H9 (cell line): ENCODE results near the gene TMEM86B. TPM values are rescaled to one million over a fixed set of nuclear protein-coding genes. Genes with fewer than 3 reads are reported as not detected.

Experiments
- DNase-seq: peaks from one replicate; pipeline ENCODE4 v3.0.0-alpha.2; 2017
- H2AFZ ChIP-seq: one replicate; pipeline ENCODE4 v1.6.1; 2013; ENCODE audit warnings: mild to moderate bottlenecking, low read length, control low read depth, moderate library complexity
- H2AK5ac ChIP-seq: 2 replicates; pipeline ENCODE4 v1.6.1; 2013; ENCODE audit warnings: low read length, control low read depth, mixed read lengths; ENCODE audit not compliant: insufficient read length
- H2BK120ac ChIP-seq: one replicate; pipeline ENCODE4 v1.6.1; 2013; ENCODE audit warnings: low read depth, mild to moderate bottlenecking, low read length, control low read depth, inconsistent platforms; ENCODE audit not compliant: poor library complexity, severe bottlenecking
- H2BK12ac ChIP-seq: 2 replicates; pipeline ENCODE4 v1.6.1; 2013; ENCODE audit warnings: low read length, control low read depth, mixed read lengths, low read depth; ENCODE audit not compliant: insufficient read length
- H2BK15ac ChIP-seq: 2 replicates; pipeline ENCODE4 v1.6.1; 2013; ENCODE audit warnings: low read depth, low read length, control low read depth
- H2BK20ac ChIP-seq: one replicate; pipeline ENCODE4 v1.6.1; 2013; ENCODE audit warnings: low read depth, mild to moderate bottlenecking, low read length, control low read depth, inconsistent platforms; ENCODE audit not compliant: poor library complexity, severe bottlenecking
- H2BK5ac ChIP-seq: 2 replicates; pipeline ENCODE4 v1.6.1; 2013; ENCODE audit warnings: low read length, control low read depth, mixed read lengths; ENCODE audit not compliant: insufficient read length
- H3K14ac ChIP-seq: 2 replicates; pipeline ENCODE4 v1.6.1; 2013; ENCODE audit warnings: low read length, control low read depth; ENCODE audit not compliant: insufficient read depth
- H3K18ac ChIP-seq: 2 replicates; pipeline ENCODE4 v1.6.1; 2013; ENCODE audit warnings: low read depth, mild to moderate bottlenecking, mixed read lengths, low read length, control low read depth; ENCODE audit not compliant: insufficient read length
- H3K23ac ChIP-seq: 2 replicates; pipeline ENCODE4 v1.6.1; 2013; ENCODE audit warnings: low read length, control low read depth, mixed read lengths, low read depth; ENCODE audit not compliant: insufficient read length
- H3K23me2 ChIP-seq: 2 replicates; pipeline ENCODE4 v1.6.1; 2013; ENCODE audit warnings: low read depth, mild to moderate bottlenecking, mixed read lengths, low read length, control low read depth; ENCODE audit not compliant: insufficient read length, poor library complexity, severe bottlenecking
- H3K27ac ChIP-seq: 2 replicates; pipeline ENCODE4 v1.5.1; 2013; ENCODE audit warnings: low read length, control low read depth, mixed read lengths, low read depth; ENCODE audit not compliant: insufficient read length
- H3K27me3 ChIP-seq: 2 replicates; pipeline ENCODE4 v1.6.1; 2013; ENCODE audit warnings: low read length, control low read depth, inconsistent platforms; ENCODE audit not compliant: insufficient read depth
- H3K4ac ChIP-seq: 2 replicates; pipeline ENCODE4 v1.6.1; 2013; ENCODE audit warnings: low read depth, mild to moderate bottlenecking, control low read depth, inconsistent platforms, low read length, moderate library complexity
- H3K4me1 ChIP-seq: 2 replicates; pipeline ENCODE4 v1.6.1; 2013; ENCODE audit warnings: low read length, control low read depth, inconsistent platforms; ENCODE audit not compliant: insufficient read depth
- H3K4me2 ChIP-seq: 2 replicates; pipeline ENCODE4 v1.6.1; 2013; ENCODE audit warnings: low read length, control low read depth, mixed read lengths; ENCODE audit not compliant: insufficient read length, insufficient read depth
- H3K56ac ChIP-seq: 2 replicates; pipeline ENCODE4 v1.6.1; 2013; ENCODE audit warnings: low read depth, mild to moderate bottlenecking, mixed read lengths, low read length, control low read depth; ENCODE audit not compliant: insufficient read length
- H3K79me1 ChIP-seq: 2 replicates; pipeline ENCODE4 v1.6.1; 2013; ENCODE audit warnings: low read depth, mild to moderate bottlenecking, moderate library complexity, low read length, control low read depth, inconsistent platforms; ENCODE audit not compliant: insufficient read depth, poor library complexity, severe bottlenecking
- H3K79me2 ChIP-seq: 2 replicates; pipeline ENCODE4 v1.6.1; 2013; ENCODE audit warnings: low read length, control low read depth, inconsistent platforms; ENCODE audit not compliant: insufficient read depth
- H3K9ac ChIP-seq: 2 replicates; pipeline ENCODE4 v1.6.1; 2013; ENCODE audit warnings: low read length, control low read depth, mixed read lengths; ENCODE audit not compliant: insufficient read length; ENCODE audit errors: extremely low read depth
- H3K9me3 ChIP-seq: one replicate; pipeline ENCODE4 v1.6.1; 2013; ENCODE audit warnings: low read depth, low read length, inconsistent platforms; ENCODE audit not compliant: control insufficient read depth
- H3T11ph ChIP-seq: one replicate; pipeline ENCODE4 v1.6.1; 2013; ENCODE audit warnings: mild to moderate bottlenecking, low read length, control low read depth, inconsistent platforms
- H4K20me1 ChIP-seq: one replicate; pipeline ENCODE4 v1.6.1; 2013; ENCODE audit not compliant: control insufficient read depth, insufficient read length, insufficient read depth
- H4K5ac ChIP-seq: 2 replicates; pipeline ENCODE4 v1.6.1; 2013; ENCODE audit warnings: low read depth, mild to moderate bottlenecking, mixed read lengths, low read length, control low read depth; ENCODE audit not compliant: insufficient read length
- H4K8ac ChIP-seq: replicated peaks from 2 replicates; pipeline ENCODE4 v1.6.1; 2013; ENCODE audit warnings: low read length, control low read depth, mixed read lengths, low read depth; ENCODE audit not compliant: insufficient read length
- H4K91ac ChIP-seq: 2 replicates; pipeline ENCODE4 v1.6.1; 2013; ENCODE audit warnings: low read depth, mild to moderate bottlenecking, moderate library complexity, mixed read lengths, low read length, control low read depth; ENCODE audit not compliant: insufficient read length
- H3K27ac Mint-ChIP-seq, 3 experiments: 2 replicates in 2 of 3; 3 replicates in 1 of 3; pipeline ENCODE4 v1.8.0; 2020 to 2021; ENCODE audit warnings: mixed read lengths in 3 of 3, mild to moderate bottlenecking in 1 of 3, moderate library complexity in 1 of 3
- H3K27me3 Mint-ChIP-seq: 2 replicates; pipeline ENCODE4 v1.8.0; 2021; ENCODE audit warnings: low read depth, mild to moderate bottlenecking, moderate library complexity, mixed read lengths
- H3K36me3 Mint-ChIP-seq, 3 experiments: 2 replicates in 2 of 3; 3 replicates in 1 of 3; pipeline ENCODE4 v1.8.0; 2020 to 2021; ENCODE audit warnings: low read depth in 3 of 3, mixed read lengths in 3 of 3; ENCODE audit not compliant: insufficient read depth in 1 of 3
- H3K4me1 Mint-ChIP-seq, 2 experiments: 2 replicates each; pipeline ENCODE4 v1.8.0; 2020; ENCODE audit warnings: mixed read lengths in 2 of 2
- H3K4me3 Mint-ChIP-seq, 2 experiments: 2 replicates in 1 of 2; 3 replicates in 1 of 2; pipeline ENCODE4 v1.8.0; 2020 to 2021; ENCODE audit warnings: mild to moderate bottlenecking in 2 of 2, mixed read lengths in 2 of 2, moderate library complexity in 1 of 2
- H3K9me3 Mint-ChIP-seq, 2 experiments: 2 replicates in 1 of 2; 3 replicates in 1 of 2; pipeline ENCODE4 v1.8.0; 2020; ENCODE audit warnings: mild to moderate bottlenecking in 2 of 2, mixed read lengths in 2 of 2, moderate library complexity in 1 of 2
- WGBS: extraction: QIAGEN DNeasy Blood & Tissue Kit; methylation state at CpG from one replicate; pipeline ENCODE4 v1.1.7; 2013; ENCODE audit warnings: missing lambda C conversion rate, low lambda C conversion rate, mixed read lengths; ENCODE audit not compliant: insufficient read length; ENCODE audit errors: extremely low coverage; 5-methylcytosine and 5-hydroxymethylcytosine counted together
- total RNA-seq: library from RNA; stranded (reverse); gene quantifications from 2 replicates; pipeline ENCODE4 v1.2.1, GENCODE V29; 2021
- TF ChIP-seq, protein P1 (sequence below): fragments of 200-600 bp; sonication (generic); conservative IDR thresholded peaks from 3 replicates; pipeline ENCODE4 v1.8.0; 2021; ENCODE audit warnings: antibody characterized with exemption, mild to moderate bottlenecking

The TMEM86B gene
- total RNA-seq, 1 experiment from 2014 or later, result 4.5 TPM

DNA sequence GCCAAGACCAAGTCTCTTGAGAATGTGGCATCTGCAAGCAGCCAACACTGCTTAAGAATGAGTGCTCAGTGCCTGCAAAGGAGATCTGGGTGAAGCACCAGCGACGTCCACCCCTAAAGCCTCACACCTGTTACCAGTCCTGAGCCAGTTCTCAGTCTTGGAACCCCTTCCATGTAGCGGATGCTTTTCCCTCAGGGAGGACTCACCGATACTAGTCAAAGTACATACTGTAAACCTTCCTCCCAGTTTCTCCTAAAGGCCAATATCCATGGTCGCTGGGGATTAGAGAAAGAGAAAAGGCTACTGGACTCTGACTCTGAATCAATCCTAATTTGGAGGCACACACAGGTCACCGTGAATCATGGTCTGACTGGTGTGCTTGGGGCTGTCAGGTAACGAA is 15.0 kb downstream of the TMEM86B start:
- Histone ChIP-seq H2BK5ac (no peak overlapping the region), H3K14ac (no peak overlapping the region), H2BK20ac (no peak overlapping the region), H2AK5ac (no peak overlapping the region), H3T11ph (no peak overlapping the region), H3K4me1 (no peaks in the 10 kb centered on the region), H3K9ac (no peak overlapping the region), H3K23me2 (peaks cover 3% of the 10 kb centered on the region), H3K56ac (no peak overlapping the region), H3K23ac (no peak overlapping the region), H3K4ac (no peak overlapping the region), H3K9me3 (no peaks in the 10 kb centered on the region), H4K91ac (no peak overlapping the region), H3K4me2 (no peak overlapping the region), H3K27ac (no peak overlapping the region), H4K20me1 (peaks cover 2% of the 10 kb centered on the region), H4K8ac (no peak overlapping the region), H2AFZ (no peak overlapping the region), H3K79me1 (no peaks in the 10 kb centered on the region), H3K18ac (no peak overlapping the region), H2BK12ac (no peak overlapping the region), H3K27me3 (no peaks in the 10 kb centered on the region), H2BK15ac (no peak overlapping the region), H4K5ac (no peak overlapping the region), H3K79me2 (no peaks in the 10 kb centered on the region), H2BK120ac (no peak overlapping the region)
- TF ChIP-seq, protein P1, sequence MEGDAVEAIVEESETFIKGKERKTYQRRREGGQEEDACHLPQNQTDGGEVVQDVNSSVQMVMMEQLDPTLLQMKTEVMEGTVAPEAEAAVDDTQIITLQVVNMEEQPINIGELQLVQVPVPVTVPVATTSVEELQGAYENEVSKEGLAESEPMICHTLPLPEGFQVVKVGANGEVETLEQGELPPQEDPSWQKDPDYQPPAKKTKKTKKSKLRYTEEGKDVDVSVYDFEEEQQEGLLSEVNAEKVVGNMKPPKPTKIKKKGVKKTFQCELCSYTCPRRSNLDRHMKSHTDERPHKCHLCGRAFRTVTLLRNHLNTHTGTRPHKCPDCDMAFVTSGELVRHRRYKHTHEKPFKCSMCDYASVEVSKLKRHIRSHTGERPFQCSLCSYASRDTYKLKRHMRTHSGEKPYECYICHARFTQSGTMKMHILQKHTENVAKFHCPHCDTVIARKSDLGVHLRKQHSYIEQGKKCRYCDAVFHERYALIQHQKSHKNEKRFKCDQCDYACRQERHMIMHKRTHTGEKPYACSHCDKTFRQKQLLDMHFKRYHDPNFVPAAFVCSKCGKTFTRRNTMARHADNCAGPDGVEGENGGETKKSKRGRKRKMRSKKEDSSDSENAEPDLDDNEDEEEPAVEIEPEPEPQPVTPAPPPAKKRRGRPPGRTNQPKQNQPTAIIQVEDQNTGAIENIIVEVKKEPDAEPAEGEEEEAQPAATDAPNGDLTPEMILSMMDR, result no peak
- peaks cover 11 to 13% of the 10 kb centered on the region in 2 experiments for H3K4me1 Mint-ChIP-seq
- H3K36me3 Mint-ChIP-seq, result peaks cover 0 to 9% (median 6%) of the 10 kb centered on the region in 3 experiments; a peak in 5 of 7 replicates
- H3K27ac Mint-ChIP-seq, result no peak overlapping the region
- DNase-seq, result no peak
- peaks cover 24 to 46% of the 10 kb centered on the region in 2 experiments for H3K9me3 Mint-ChIP-seq
- H3K4me3 Mint-ChIP-seq, result no peak overlapping the region
- WGBS, result no CpG with 5 or more reads among the region's 7 CpGs
- H3K27me3 Mint-ChIP-seq, result peaks cover 45% of the 10 kb centered on the region
